Activated CD4-positive, alpha-beta T cell treated with anti-CD3 and anti-CD28 coated beads for 24 hours (primary cell): ENCODE results near the gene SH2D1B.
"Not testable (repeated sequence)": the region's sequence is repeated elsewhere in the genome, so short reads cannot be mapped to it uniquely, and the experiment has no call there.

Experiments
- DNase-seq, 2 donors: peaks; one replicate each; pipeline ENCODE4 v3.0.0-alpha.2; 2020; ENCODE audit warnings: low read depth in 2 of 2

The SH2D1B gene, protein sequence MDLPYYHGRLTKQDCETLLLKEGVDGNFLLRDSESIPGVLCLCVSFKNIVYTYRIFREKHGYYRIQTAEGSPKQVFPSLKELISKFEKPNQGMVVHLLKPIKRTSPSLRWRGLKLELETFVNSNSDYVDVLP

DNA sequence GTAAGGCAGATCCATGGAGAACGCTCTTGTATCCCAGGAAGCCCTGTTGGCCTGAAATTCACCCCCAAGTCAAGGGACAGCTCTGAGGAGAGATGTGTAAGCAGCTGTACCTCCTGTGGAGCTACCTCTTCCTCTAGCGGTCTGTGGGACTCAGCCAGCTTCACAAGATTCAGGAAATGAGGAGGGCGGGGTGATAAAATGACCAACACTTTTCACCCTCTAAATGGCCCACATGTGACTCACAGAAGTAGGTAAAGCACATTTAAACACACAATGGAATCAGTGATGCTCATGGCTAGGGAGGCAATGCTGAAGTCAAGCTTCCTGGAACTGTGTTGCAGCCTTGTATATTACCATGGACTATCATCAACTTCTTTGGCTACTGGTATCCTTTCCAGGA lies at the start of gene SH2D1B:
Gene SH2D1B (minus strand): TSS at position 135 of the 400 bp plus-strand sequence. CDS start 120 bp downstream, at position 15.
- no peak for DNase-seq

DNA sequence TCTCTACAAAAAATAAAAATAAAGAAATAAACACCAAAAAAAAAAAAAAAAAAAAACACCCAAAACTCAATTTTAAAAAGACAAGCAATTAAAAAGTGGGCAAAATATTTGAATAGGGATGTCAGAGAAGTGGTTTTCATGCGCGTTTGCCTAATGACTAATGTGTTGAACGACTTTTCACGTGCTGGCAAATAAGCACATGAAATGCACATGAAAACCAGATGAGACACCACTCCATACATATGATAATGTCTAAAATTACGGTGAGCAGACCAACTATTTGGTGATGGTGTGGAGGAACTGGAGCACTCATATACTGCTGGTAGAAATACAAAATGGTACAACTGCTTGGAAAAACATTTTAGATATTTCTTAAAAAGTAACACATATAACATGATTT lies 46.3 kb upstream of the SH2D1B start:
- no peak for DNase-seq

DNA sequence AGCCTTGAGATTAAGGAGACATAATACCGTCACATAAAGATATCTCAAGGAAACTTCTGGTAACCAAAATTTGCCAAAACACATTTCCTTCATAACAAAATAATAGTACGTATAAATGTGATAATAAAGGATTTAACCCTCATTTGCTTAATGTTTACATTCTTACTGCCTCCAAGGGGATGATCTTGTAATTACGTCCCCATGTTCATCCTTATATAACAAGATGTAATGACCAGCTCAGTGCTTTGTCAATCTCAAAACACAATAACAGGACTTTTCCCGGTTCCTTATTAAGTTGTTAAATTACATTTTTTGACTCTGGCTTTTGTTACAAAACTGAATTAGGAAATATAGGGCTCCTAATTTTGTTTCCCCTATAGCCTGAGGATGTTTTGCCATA lies 44.4 kb upstream of the SH2D1B start:
- no peak for DNase-seq

DNA sequence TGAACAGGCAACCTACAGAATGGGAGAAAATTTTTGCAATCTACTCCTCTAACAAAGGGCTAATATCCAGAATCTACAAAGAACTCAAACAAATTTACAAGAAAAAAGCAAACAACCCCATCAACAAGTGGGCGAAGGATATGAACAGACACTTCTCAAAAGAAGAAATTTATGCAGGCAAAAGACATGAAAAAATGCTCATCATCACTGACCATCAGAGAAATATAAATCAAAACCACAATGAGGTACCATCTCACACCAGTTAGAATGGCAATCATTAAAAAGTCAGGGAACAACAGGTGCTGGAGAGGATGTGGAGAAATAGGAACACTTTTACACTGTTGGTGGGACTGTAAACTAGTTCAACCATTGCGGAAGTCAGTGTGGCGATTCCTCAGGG lies 42.4 kb upstream of the SH2D1B start:
- DNase-seq = not testable (repeated sequence)

DNA sequence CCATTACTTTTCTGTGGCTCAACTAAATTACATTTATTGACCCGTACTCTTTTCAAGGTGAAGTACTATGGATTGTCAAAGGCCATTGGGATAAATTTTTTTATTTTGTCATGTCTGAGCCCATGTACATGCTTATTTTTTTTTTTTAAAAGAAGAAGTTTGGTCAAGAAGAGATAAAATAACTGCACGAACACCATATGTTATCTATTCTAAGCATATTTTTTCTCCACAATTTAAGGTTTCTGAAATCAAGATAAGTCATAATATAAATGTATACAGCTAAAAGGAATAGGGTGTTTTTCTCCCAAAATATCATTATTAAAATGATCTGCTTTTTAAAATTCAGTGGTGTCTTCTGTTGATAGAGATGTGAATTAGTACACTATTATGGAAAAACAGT lies 35.0 kb upstream of the SH2D1B start:
- DNase-seq = no peak

DNA sequence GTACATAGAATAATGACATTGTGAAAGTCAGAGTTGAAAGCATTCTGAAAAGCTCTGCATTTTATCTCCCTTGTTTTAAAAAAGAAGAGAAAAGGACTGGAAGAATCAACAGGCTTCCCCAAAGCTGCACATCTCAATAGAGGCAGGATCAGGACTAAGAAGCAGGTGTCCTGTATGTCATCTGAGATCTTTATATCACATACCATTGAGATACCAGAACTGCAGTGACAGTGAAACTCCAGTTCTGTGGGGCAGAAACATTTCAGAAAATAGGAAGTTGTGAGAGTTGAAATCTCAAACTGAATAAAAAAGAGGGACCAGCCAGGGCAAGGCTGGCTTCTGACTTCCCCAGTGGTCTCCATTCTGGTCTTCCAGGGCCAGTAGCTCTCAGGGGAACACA lies 33.0 kb upstream of the SH2D1B start:
- no peak for DNase-seq

DNA sequence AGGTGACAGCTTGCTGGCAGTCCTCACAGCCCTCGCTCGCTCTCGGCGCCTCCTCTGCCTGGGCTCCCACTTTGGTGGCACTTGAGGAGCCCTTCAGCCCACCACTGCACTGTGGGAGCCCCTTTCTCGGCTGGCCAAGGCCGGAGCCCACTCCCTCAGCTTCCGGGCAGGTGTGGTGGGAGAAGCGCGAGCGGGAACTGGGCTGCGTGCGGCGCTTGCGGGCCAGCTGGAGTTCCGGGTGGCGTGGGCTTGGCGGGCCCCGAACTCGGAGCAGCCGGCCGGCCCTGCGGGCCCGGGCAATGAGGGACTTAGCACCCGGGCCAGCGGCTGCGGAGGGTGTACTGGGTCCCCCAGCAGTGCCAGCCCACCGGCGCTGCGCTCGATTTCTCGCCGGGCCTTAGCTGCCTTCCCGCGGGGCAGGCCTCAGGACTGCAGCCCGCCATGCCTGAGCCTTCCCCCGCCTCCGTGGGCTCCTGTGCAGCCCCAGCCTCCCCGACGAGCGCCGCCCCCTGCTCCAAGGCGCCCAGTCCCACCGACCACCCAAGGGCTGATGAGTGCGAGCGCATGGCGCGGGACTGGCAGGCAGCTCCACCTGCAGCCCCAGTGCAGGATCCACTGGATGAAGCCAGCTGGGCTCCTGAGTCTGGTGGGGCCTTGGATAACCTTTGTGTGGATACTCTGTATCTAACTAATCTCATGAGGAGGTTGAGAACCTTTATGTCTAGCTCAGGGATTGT lies 21.2 kb upstream of the SH2D1B start:
- not testable (repeated sequence) for DNase-seq

DNA sequence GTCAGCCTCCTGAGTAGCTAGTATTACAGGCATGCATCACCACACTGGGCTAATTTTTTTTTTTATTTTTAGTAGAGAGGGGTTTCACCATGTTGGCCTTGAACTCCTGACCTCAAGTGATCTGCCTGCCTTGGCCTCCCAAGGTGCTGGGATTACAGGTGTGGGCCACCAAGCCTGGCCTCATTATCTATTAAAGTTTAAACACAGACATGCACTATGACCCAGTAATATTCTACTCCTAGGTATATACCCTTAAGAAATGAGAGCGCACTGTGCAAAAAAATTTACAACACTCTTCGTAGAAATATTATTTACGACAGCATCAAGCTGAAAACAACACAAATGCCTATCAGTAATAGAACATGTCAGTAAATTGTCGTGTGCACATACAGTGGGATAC lies 18.6 kb upstream of the SH2D1B start:
- no peak for DNase-seq

DNA sequence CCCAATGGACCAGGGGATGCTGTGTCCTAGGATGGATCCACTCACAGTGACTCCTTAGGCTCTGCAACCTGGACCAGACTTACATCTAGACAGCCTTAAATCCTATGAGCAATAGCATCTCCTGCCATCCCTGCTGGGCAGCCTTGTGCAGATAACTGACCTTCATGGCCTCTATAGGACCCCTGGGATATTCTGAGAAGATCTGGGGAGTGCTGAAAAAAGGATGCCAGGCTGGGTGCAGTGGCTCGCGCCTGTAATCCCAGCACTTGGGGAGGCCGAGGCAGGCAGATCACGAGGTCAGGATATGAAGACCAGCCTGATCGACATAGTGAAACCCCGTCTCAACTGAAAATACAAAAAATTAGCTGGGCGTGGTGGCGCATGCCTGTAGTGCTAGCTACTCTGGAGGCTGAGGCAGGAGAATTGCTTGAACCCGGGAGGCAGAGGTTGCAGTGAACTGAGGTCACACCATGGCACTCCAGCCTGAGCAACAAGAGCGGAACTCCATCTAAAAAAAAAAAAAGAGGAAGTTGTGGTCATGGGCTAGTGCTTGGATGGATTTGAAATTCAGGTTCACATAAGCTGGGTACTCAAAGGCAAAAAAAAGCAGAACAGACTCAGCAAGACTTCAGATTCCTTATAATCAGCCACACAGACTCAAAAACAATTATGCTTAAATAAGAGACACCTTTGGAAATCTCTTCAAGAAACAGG lies 10.9 kb upstream of the SH2D1B start:
- DNase-seq = no peak

DNA sequence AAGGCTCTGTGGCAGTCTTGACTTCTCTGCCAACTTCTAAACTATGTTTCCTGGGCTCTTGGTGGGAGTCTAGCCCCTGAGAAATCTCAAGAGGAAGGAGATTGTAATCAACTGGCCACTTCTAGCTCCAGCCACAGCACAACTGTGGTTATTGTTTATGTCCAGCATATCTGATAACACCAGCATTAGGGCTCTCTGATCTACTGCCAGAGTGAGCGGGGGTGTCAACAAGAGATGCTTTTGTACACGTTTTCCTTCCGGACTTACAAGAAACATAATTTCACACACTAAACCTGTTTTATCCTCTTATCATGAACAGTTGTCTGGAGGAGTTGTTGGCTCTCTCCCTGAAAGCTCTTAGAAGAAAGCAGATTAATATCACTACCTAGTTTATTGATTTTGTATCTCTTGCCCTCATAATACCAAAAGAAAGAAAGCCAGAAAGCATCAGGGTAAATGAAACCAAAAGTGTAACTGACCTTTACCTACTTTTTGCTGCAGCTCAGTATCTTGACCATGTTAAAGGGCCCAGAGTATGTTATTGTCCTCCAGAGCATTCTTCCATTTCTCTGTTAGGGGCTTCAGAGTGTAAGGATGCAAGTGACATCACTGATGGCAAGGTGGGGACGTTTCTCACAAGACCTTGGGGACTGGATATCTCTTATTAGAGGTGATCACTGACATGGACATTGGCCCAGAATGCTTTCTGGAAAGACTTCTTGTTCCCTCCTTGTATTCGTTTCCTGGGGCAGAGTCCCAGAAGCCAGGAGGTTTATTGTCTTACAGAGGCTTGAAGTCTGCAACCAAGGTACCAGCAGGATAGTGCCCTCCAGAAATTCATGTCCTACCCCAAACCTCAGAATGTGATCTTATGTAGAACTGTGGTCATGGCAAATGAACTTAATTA lies 9.6 kb upstream of the SH2D1B start:
- DNase-seq = no peak

DNA sequence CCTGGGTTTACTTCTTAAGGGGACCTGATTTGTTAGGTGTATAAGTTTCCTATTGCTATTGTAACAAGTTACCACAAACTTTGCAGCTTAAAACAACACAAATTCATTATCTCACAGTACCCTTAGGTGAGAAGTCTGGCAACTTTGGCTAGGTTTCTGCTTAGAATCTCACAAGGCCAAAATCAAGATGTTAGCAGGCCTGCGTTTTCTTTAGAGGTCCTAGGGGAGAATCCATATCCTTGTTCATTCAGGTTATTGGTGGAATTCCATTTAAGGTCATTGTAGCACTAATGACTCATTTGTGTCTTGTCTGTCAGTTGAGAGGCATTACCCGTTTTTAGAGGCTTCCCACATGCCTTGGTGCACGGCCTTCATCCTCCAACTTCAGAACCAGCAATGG lies 8.2 kb upstream of the SH2D1B start:
- no peak for DNase-seq

DNA sequence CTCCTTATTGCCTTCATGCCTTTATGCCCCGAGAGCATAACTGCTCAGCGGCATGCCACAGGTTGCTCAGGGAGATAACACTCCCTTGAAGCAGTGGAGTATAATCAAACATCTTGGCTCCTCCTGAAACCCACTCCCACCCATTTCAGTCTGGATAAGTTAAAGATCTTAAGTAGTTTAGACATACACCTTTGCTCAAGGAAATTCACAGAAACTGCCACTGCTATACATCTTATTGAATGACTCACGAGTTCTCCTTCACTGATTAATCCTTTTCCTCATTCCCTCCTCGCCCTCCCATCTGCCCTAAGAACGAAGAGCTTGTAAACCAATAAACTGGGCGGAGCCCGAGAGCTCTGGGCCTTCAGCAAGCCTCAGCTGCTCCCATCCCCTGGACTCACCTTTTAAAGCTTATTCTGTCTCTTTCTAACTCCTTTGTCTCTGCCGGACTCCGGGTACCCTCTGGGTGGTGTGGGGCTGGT lies 7.6 kb upstream of the SH2D1B start:
- not testable (repeated sequence) for DNase-seq

DNA sequence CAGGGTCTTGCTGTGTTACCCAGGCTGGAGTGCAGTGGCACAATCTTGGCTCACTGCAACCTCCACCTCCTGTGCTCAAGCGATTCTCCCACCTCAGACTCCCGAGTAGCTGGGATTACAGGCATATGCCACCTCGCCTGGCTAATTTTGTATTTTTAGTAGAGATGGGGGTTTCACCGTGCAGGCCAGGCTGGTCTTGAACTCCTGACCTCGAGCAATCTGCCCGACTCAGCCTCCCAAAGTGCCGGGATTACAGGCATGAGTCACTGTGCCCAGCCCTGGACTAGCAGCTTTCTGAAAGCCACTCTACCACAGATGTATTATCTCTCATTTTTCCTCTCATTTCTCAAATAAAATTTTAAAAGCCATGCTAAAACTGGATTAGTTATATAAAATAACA lies 6.6 kb upstream of the SH2D1B start:
- not testable (repeated sequence) for DNase-seq

DNA sequence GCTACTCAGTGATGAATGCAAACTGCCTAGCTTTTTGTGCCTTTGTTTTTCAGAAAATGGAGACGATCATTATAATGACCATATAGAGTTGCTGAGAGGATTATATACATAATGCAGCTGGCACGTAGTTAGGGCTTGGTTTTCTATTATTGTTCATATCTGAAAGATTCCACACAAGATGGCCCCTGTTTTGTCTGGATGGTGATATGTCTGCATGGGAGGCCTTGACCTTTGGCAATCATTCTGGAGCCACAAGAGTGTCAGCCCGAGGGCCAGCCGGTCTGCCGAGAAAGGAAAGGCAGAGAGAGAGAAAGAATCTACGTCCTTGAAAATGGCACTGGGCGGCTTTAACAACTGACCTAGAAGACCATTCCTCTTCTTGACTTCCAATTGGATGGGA lies 5.7 kb upstream of the SH2D1B start:
- DNase-seq = no peak

DNA sequence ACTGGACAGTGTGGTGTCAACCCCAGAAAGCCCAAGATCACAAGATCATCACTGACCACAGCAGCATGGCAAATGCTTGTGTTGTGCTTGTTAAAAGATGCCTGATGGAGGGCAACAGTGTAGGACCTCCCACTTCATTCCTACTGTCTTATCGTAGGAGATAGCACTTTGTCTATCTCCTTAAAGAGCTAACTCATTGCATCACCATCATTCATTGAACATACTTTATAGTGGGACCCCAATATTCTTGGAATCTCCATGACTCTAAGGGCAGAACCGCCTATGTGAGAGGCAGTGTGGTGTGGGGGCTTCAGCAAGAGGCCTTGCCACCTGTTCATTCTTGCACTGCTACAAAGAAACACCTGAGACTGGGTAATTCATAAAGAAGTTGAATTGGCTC lies 5.0 kb upstream of the SH2D1B start:
- DNase-seq = no peak

DNA sequence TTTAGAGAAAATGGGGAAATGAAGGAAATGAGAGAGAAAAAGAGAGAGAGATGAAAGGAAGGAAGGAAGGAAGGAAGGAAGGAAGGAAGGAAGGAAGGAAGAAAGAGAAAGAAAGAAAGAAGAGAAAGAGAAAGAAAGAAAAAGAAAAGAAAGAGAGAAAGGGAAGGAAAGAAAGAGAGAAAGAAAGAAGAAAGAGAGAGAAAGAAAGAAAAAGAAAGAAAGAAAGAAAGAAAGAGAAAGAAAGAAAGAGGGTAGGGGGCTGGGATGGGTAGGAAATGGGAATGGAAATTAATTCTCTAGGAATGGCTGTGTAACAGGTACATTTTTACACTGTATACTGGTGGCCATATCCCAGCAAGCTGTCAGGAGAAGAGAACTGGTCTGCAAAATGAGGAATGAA lies 4.3 kb upstream of the SH2D1B start:
- DNase-seq = no peak

DNA sequence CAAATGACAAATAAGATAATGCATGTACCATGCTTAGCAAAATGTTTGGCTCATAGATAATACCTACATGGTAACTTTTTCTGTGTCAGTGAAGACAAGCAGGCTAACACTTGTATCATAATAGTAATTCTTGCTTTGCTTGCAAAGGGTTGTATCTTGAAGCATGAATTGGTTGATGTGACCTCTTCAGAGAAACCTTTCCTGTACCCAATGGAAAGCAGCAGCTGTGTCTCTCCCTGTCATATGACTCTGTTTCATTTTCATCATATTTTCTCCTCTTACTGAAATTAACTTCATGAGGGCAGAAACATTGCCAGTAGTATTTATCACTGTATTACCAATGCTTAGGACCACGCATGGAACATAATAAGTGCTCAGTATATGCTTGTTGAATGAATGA lies 4.4 kb downstream of the SH2D1B start:
- no peak for DNase-seq

DNA sequence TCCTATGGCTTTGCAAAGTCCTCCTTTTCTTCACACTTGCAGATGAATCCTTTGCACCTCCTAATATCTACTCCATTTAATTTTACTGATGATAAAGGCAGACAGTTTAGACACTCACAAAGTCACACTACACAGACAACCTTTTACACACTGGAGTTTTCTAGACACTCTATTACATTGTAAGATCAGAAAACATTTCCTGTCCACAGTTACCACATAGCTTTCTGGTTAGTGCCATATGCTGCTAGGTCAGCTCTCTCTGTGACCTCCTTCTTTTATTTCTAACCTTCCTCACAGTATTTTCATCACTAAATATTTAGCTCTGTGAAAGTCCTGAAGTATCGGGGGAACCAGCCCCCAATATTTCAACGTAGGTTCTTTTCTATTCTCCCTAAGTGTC lies 5.1 kb downstream of the SH2D1B start:
- DNase-seq = no peak

DNA sequence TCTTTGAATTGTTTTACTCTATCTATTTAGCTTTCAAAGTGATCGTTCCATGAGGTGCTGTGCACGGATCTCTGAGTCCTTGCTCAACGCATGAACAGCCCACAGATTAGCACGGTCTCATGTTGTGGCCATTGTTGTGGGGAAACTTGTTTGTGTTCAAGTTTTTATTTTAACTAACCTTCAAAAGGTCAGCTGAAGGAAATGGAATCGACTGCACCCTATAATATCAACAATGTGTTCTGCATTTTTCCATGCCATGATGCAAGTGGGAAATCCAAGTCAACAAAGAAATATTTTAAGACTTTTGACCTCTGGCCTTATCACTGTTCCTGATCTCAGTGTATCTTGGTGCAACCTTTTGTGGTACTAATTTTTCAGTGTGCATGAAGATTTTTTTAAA lies 6.1 kb downstream of the SH2D1B start:
- DNase-seq = no peak

DNA sequence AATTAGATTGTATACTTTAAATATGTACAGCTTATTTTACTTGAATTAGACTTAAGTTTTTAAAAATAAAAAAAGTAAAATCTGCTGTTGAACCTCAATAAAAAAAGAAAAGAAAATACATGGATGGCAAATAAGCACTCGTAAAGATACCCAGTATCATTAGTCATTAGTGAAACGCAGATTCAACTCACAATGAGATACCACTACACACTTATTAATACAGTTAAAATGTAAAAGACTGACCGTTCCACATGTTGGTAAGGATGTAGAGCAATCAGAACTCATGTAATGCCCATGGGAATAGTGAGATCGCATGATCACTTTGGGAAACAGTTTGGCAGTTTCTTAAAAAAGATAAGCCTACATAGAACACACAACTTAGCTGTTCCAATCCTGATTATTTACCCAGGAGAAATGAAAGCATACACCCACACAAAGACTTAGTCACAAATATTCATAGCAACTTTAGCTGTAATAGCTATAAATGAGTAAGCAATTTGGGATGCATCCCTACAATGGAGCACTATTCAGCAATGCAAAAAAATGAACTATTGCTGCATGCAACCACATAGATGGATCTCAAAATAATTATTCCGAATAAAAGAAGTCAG lies 7.3 kb downstream of the SH2D1B start:
- no peak for DNase-seq

DNA sequence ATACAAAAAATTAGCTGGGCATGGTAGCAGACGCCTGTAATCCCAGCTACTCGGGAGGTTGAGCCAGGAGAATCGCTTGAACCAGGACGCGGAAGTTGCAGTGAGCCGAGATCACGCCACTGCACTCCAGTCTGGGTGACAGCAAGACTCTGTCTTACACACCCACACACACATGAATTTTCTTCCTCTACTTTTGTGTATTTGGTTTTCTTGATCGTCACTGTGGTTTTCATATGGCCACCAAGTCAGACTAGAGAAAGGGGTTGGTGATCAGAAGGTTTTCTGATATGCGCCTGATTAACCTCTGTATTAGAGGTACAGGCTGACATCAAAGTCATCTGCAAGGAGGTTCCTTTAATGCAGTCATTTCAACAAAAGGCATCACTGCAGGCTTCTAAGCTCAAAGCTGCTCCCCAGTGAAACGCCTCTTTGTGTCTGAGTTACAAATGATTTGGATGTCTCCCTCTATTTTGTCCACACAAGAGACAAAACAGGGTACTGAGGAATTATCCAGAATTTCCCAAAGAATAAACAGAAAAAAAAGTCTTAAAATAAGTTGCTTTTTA lies 11.1 kb downstream of the SH2D1B start:
- no peak for DNase-seq
